Keratinocyte (primary cell): Measurements from ENCODE around the gene F10. TPM values are rescaled to one million over a fixed set of nuclear protein-coding genes. Genes with fewer than 3 reads are reported as not detected.

Experiments
- DNase-seq: peaks from one replicate; pipeline ENCODE4 v3.0.0-alpha.2; 2011; ENCODE audit warnings: low read depth, missing footprints, low spot score
- FAIRE-seq: peaks from 2 replicates; lab custom pipeline; 2011; peaks lifted over from hg19 to GRCh38; lab: Jason Lieb, UNC
- H2AFZ ChIP-seq: 2 replicates; pipeline ENCODE4 v1.6.0; 2012; ENCODE audit warnings: low read length, control low read depth, inconsistent platforms; ENCODE audit not compliant: control insufficient read depth
- H3K27ac ChIP-seq: 2 replicates; pipeline ENCODE4 v1.5.1; 2011; ENCODE audit warnings: low read length; ENCODE audit not compliant: control insufficient read depth, insufficient read depth
- H3K27me3 ChIP-seq: 3 replicates; pipeline ENCODE4 v1.6.0; 2011; ENCODE audit warnings: low read length; ENCODE audit not compliant: control insufficient read depth, insufficient read depth; ENCODE audit errors: extremely low read depth
- H3K36me3 ChIP-seq, 2 experiments: 2 replicates in 1 of 2; 3 replicates in 1 of 2; pipeline ENCODE4 v1.5.1; 2011; ENCODE audit warnings: low read length in 2 of 2, mild to moderate bottlenecking in 1 of 2; ENCODE audit not compliant: control insufficient read depth in 2 of 2, insufficient read depth in 2 of 2; ENCODE audit errors: extremely low read depth in 1 of 2
- H3K4me1 ChIP-seq: 3 replicates; pipeline ENCODE4 v1.5.1; 2011; ENCODE audit warnings: low read length; ENCODE audit not compliant: control insufficient read depth, insufficient read depth; ENCODE audit errors: extremely low read depth
- H3K4me2 ChIP-seq: 3 replicates; pipeline ENCODE4 v1.6.0; 2011; ENCODE audit warnings: low read depth, low read length; ENCODE audit not compliant: control insufficient read depth, insufficient read depth; ENCODE audit errors: extremely low read depth
- H3K4me3 ChIP-seq, 3 experiments: fragments of 200-600 bp in 1 of 3; sonication (generic) in 1 of 3; 2 replicates in 2 of 3; 3 replicates in 1 of 3; pipeline ENCODE4 v1.5.1; 2011 to 2016; ENCODE audit warnings: low read length in 3 of 3, mild to moderate bottlenecking in 3 of 3, control low read depth in 2 of 3, inconsistent platforms in 1 of 3, low read depth in 1 of 3, mixed read lengths in 1 of 3, mixed run types in 1 of 3, moderate library complexity in 1 of 3; ENCODE audit not compliant: control insufficient read depth in 2 of 3, insufficient read depth in 2 of 3; ENCODE audit errors: extremely low read depth in 1 of 3
- H3K79me2 ChIP-seq: 2 replicates; pipeline ENCODE4 v1.6.0; 2012; ENCODE audit warnings: low read length; ENCODE audit not compliant: control insufficient read depth, insufficient read depth
- H3K9ac ChIP-seq: 3 replicates; pipeline ENCODE4 v1.6.0; 2011; ENCODE audit warnings: low read length; ENCODE audit not compliant: control insufficient read depth, insufficient read depth; ENCODE audit errors: extremely low read depth
- H3K9me1 ChIP-seq: 3 replicates; pipeline ENCODE4 v1.6.0; 2011; ENCODE audit warnings: low read length; ENCODE audit not compliant: control insufficient read depth, insufficient read depth; ENCODE audit errors: extremely low read depth
- H3K9me3 ChIP-seq: 2 replicates; pipeline ENCODE4 v1.5.1; 2012; ENCODE audit warnings: low read depth, low read length; ENCODE audit not compliant: control insufficient read depth
- H4K20me1 ChIP-seq: 3 replicates; pipeline ENCODE4 v1.6.0; 2011; ENCODE audit warnings: low read length; ENCODE audit not compliant: control insufficient read depth, insufficient read depth; ENCODE audit errors: extremely low read depth
- CTCF ChIP-seq, 3 experiments: IDR thresholded peaks in 1 of 3; conservative IDR thresholded peaks in 1 of 3; optimal IDR thresholded peaks in 1 of 3; 2 replicates in 2 of 3; 3 replicates in 1 of 3; pipeline versions ENCODE3 to v1.5.1; 2011; ENCODE audit warnings: low read length in 3 of 3, mild to moderate bottlenecking in 3 of 3, moderate library complexity in 2 of 3, control low read depth in 1 of 3, inconsistent platforms in 1 of 3; ENCODE audit not compliant: insufficient read depth in 2 of 3; ENCODE audit errors: extremely low read depth in 1 of 3
- EZH2 ChIP-seq: IDR thresholded peaks from one replicate; pipeline ENCODE4 v1.6.1; 2012; ENCODE audit warnings: inconsistent platforms, mild to moderate bottlenecking, low read length, moderate library complexity
- dilution Hi-C: fragments of 300-500 bp; cut with MboI; formaldehyde crosslinking; loops from one replicate; pipeline ENCODE4 v1.7.0; 2020; ENCODE audit warnings: low sequenced_read_pairs; ENCODE audit not compliant: extremely low pct_ligation_motif_present
- polyA plus RNA-seq, 5 experiments: library from polyadenylated mRNA; depleted of rRNA in 3 of 5; stranded (reverse) in 3 of 5; stranded (forward) in 1 of 5; unstranded in 1 of 5; fragments of >200 nt; gene quantifications; 1 replicate in 1 of 5; 2 replicates in 3 of 5; 3 replicates in 1 of 5; pipeline versions ENCODE4 v1.2.1 to v1.2.3, GENCODE V29; 2011 to 2012; ENCODE audit warnings: missing spikeins in 2 of 5, low read depth in 1 of 5, low replicate concordance in 1 of 5

Gene F10
- polyA plus RNA-seq, 1 donor (not counting 4 experiments of a cell fraction or from before 2014, with no cell fraction given): not detected

- Histone ChIP-seq H3K9me3 (no peaks in the 10 kb centered on the region), H3K4me2 (no peak overlapping the region), H3K36me3 (no peaks in the 10 kb centered on the region), H2AFZ (no peak overlapping the region), H3K79me2 (no peaks in the 10 kb centered on the region), H3K4me3 (no peak overlapping the region), H3K9ac (no peak overlapping the region), H3K4me1 (peaks cover 9% of the 10 kb centered on the region), H4K20me1 (no peaks in the 10 kb centered on the region), H3K9me1 (no peaks in the 10 kb centered on the region), H3K27me3 (peaks cover 25% of the 10 kb centered on the region), H3K27ac (no peak overlapping the region)
- dilution Hi-C loops: no loop called here
- TF ChIP-seq CTCF (optimal IDR thresholded peaks at IDR 0.05 in 1 of 3, IDR thresholded peaks at IDR 0.05 in 1 of 3, conservative IDR thresholded peaks at IDR 0.05 in 1 of 3; ENCODE audit: extremely low read depth in 1 of 3, insufficient read depth in 2 of 3, low read length in 3 of 3) (no peak), EZH2 (no peak)
- DNase-seq (no peak), FAIRE-seq (no peak)
Measured at GRCh38 chr13:113148940-113149503, 26.4 kb downstream of the F10 start.

- H3K36me3 ChIP-seq: no peaks in the 10 kb centered on the region
- H3K27ac ChIP-seq: no peak overlapping the region
- peaks cover 25% of the 10 kb centered on the region for H3K27me3 ChIP-seq
- no peak for FAIRE-seq
- H3K4me1 ChIP-seq: peaks cover 9% of the 10 kb centered on the region
- no peak overlapping the region for H3K4me3 ChIP-seq
- H3K4me2 ChIP-seq: no peak overlapping the region
- H3K9ac ChIP-seq: no peak overlapping the region
- dilution Hi-C loops: no loop called here
- no peaks in the 10 kb centered on the region for H3K79me2 ChIP-seq
- no peak for TF ChIP-seq CTCF (optimal IDR thresholded peaks at IDR 0.05 in 1 of 3, IDR thresholded peaks at IDR 0.05 in 1 of 3, conservative IDR thresholded peaks at IDR 0.05 in 1 of 3; ENCODE audit: extremely low read depth in 1 of 3, insufficient read depth in 2 of 3, low read length in 3 of 3)
- no peak for TF ChIP-seq EZH2
- no peak overlapping the region for H2AFZ ChIP-seq
- H4K20me1 ChIP-seq: no peaks in the 10 kb centered on the region
- H3K9me1 ChIP-seq: no peaks in the 10 kb centered on the region
- H3K9me3 ChIP-seq: no peaks in the 10 kb centered on the region
- no peak for DNase-seq
Measured at GRCh38 chr13:113149711-113150549, 27.3 kb downstream of the F10 start.
